HG02973 (cell line): ENCODE results near the gene IL13RA2.

Experiments
- ATAC-seq: cut with Tn5 transposase; IDR thresholded peaks from one replicate; pipeline ENCODE4 v1.9.1; 2021; ENCODE audit warnings: moderate library complexity; ENCODE audit not compliant: unreplicated experiment

IL13RA2 gene

GRCh38 chrX:115017455-115017854 lies at the start of gene IL13RA2:
TSS of gene IL13RA2 (minus strand) at chrX:115017616. CDS start at chrX:115017269, 347 bp downstream.
- ATAC-seq = no peak

GRCh38 chrX:115065304-115065703 lies 47.9 kb upstream of the IL13RA2 start:
- ATAC-seq = no peak

DNA sequence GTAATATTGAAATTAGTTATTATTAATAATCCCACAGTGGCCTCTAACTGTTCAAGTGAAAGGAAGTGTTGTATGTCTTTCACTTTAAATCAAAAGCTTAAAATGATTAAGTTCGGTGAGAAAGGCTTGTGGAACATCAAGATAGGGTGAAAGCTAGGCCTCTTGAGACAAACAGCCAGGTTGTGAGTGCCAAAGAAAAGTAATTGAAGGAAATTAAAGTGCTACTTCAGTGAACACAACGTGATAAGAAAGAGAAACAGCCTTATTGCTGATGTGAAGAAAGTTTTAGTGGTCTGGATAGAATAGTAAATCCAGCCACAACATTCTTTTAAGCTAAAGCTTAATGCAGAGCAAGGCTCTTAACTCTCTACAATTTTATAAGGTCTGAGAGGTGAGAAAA lies 42.6 kb upstream of the IL13RA2 start:
- ATAC-seq = no peak

DNA sequence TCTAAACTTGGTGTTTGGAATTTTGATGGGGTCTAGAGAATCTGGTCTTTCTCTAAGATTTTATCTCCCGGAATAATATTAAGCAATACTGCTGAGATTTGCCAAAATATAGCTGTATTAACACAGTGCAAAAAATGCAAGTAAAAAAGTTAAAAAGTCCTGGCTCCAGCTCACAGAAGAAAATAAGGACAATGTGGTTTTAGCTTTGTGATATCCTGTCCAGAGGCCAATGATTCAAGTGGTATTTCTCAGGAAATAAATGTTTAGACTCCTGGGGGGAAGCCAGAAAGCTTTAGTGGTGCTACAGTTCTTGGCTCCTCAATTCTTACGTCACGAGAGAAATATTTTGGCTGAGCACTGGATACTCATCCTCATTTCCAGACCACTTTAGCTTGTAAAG lies 40.9 kb upstream of the IL13RA2 start:
- no peak for ATAC-seq

- ATAC-seq = no peak
Observed at GRCh38 chrX:115054876-115055275, 37.5 kb upstream of the IL13RA2 start.

DNA sequence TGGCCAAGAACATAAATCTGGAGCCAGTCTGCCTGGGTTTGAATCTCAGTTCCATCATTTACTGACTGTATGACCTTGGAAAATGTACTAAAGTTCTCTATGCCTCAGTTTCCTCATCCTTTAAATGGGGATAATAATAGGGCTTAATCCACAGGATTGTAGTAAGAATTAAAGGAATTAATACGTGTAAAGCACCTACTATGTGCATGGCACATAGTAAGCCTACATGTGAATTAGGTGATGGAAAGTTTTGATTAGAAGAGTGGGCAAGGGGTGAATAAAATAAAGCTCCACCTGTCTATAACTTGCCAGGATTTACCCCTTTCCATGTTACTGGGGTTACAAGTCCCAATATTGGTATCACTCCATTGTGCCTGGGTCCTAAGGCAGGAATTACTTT lies 35.8 kb upstream of the IL13RA2 start:
- ATAC-seq = no peak

- no peak for ATAC-seq
Observed at GRCh38 chrX:115047715-115048114, 30.3 kb upstream of the IL13RA2 start.

- ATAC-seq = no peak
Observed at GRCh38 chrX:115047181-115047580, 29.8 kb upstream of the IL13RA2 start.

DNA sequence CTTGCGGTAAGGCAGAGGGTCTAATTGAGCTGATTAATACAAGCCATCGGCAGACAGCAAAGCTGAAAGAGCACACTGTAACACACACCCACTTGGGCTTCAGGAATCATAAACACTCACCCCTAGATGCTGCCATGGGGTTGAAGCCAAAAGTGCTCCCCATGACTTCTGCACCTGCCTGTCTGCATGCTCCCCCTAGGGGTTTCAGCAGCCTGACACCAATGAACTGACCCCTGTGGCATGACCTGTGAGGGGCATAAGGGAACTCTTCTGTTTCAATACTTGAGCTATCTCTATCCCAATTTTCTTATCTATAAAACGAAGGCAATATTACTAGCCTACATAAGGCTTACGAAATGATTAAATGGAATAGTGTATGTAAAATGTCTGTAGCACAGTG lies 23.0 kb upstream of the IL13RA2 start:
- ATAC-seq = no peak

DNA sequence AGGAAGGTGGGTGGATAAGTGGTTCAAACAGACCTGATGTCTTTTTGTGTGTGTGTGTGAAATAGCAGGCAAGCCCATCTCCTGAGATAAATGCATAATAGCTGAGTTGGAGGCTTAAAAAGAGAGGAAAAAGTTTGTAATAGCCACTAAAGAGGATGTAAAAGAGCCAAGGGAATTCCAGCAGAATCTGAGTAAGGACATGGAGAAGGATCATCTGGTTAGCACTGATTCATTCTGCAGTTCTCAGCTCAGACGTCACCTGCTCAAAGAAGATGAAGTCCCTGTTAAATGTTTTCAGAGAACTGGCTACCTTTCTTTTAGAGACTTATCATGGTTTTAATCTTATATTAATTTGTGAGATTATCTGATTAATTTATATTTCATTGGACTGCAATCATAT lies 21.0 kb upstream of the IL13RA2 start:
- ATAC-seq = no peak

- ATAC-seq = no peak
Observed at GRCh38 chrX:115036029-115036428, 18.6 kb upstream of the IL13RA2 start.

DNA sequence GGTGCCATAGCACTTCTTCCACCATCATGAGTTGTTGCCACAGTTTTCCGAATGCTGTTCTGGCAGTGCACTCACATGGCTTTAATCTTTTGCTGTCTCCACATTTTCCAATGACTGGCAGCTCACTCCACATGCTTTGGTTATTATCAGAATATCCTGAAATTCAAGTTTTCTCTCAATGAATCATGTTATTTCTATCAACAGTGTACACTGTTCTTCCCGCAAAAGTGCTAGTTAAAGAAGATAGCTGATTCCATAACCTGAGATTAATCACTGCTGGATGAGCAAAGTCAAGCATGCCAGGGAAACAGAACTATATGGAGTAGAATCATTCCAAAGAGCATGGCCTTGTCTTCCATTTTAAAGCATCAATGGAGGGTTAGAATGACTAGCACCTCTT lies 14.6 kb upstream of the IL13RA2 start:
- ATAC-seq = no peak

GRCh38 chrX:115030625-115031024 lies 13.2 kb upstream of the IL13RA2 start:
- ATAC-seq = no peak

- ATAC-seq = no peak
Observed at GRCh38 chrX:115029869-115030570, 12.6 kb upstream of the IL13RA2 start.

DNA sequence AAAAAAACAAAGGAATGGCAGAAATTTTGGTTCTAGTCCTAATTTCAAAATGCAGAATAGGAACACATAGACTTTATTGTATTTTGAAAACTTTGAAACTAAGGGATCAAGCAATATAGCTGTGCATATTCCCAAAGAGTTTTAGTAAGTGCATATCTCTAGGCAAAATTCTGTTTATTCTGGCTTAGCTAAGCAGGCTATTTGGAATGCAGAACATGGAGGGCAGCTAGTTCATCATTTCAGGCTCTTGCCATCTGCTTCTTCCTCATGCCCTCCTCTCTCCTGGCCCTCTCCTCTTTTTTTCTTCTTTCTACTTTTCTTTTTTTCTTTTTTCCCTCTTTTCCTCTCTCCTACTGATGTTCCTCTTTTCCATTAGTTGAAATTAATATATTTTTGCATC lies 12.0 kb upstream of the IL13RA2 start:
- ATAC-seq = no peak

DNA sequence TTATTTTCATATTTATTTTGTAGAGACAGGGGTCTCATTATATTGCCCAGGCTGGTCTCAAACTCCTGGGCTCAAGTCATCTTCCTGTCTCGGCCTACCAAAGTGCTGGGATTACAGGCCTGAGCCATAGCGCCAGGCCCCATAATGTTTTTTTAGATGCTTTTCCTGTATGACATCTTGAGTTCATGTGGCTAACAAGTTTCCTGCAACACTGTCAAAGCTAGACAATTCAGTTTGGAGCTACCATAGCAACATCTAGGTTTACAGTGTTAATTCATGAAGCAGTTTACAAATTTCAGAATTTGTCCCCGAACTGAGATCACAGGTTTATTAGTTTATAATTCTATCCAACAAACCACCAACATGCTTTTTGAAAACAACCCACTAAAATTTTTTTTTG lies 6.4 kb upstream of the IL13RA2 start:
- no peak for ATAC-seq

DNA sequence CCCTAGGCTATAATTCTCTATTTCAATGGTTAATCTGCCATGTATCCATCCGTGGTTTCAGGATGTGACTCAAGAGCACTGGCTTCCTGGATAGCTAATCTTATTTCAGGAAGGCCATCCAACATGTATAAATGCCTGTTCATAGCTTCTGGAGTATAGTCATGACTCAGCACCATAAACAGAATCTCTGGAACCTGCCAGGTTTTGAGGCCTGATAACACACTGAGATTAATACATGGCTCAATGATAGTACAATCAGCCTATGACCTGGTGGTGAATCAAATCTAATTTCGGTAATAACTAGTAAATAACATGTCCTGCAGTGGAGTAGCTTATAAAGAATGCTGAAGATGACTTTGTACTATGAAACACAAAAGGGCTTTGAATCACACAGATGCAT lies 5.7 kb upstream of the IL13RA2 start:
- no peak for ATAC-seq

GRCh38 chrX:115021121-115021520 lies 3.7 kb upstream of the IL13RA2 start:
- ATAC-seq = no peak

DNA sequence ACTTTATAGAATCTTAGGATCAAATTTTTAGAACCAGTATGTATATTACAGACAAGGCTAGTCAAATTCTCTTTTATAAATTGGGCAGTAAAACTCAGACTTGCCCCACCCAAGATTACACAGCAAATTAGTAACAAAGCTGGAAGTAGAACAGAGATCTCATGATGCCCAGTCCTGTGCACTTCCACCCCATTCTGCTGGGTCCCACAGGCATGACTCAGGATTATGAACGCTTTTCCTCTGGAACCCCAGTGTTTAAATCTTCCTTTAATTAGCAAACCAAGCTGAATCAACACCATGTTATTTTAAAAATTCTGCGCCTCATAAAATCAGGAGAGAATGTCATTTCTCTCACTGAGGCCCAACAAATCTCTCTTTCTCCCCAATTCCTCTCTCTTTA lies 1.5 kb upstream of the IL13RA2 start:
- ATAC-seq = no peak

GRCh38 chrX:115018040-115018647 lies 728 bp upstream of the IL13RA2 start:
- ATAC-seq = no peak

- no peak for ATAC-seq
Observed at GRCh38 chrX:115013705-115014104, 3.7 kb downstream of the IL13RA2 start.

GRCh38 chrX:115011428-115011827 lies 6.0 kb downstream of the IL13RA2 start:
- no peak for ATAC-seq

GRCh38 chrX:114999906-115000305 lies 17.5 kb downstream of the IL13RA2 start:
- no peak for ATAC-seq
